Kidney tubule cell (primary cell): ENCODE measurements around the gene HIGD2B.
A peak's percentile ranks its signal among the peaks of the same experiment; 100 is the strongest.
"Not testable (repeated sequence)": the region's sequence is repeated elsewhere in the genome, so short reads cannot be mapped to it uniquely, and the experiment has no call there.

Experiments used
- DNase-seq: peaks from one replicate; pipeline ENCODE4 v3.0.0-alpha.2; 2018; ENCODE audit warnings: low spot score

HIGD2B gene

DNA sequence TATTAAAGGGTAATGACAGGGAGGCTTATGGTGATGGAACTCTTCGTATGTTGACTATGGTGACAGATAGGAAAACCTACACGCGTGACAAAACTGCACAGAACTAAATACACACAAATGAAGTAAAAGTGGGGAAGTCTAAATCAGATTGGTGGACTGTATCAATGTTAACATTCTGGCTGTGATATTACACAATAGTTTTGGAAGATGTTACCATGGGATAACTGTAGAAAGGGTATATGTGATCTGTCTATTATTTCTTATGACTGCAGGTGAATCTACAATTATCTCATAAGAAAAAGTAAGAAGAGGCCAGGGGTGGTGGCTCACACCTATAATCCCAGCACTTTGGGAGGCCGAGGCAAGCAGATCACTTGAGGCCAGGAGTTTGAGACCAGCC is 9.1 kb downstream of the HIGD2B start:
- no peak for DNase-seq

- no peak for DNase-seq
Observed at GRCh38 chr15:72671525-72671924, 14.5 kb downstream of the HIGD2B start.

GRCh38 chr15:72670656-72671352 is 15.2 kb downstream of the HIGD2B start:
- peak; percentile 84 for DNase-seq

DNA sequence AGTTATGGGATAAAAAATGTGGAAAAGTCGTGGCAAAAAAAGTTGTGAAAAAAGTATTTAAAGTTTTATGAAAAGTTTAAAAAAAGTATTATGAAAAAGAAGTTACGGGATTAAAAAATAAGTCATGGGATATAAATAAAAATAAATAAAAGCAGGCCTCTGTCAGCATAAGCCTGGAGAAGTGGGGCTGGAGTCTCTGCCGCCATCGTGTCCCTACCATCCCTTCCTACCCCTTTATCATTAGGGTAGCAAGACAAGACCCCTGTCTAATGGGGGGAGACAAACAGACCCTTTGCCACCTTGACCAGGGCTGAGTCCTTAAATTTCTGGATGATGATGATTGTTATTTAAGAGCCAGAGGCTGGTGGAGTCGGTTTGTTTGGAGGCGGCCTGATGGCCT is 16.2 kb downstream of the HIGD2B start:
- DNase-seq = not testable (repeated sequence)

GRCh38 chr15:72665706-72666105 is 20.3 kb downstream of the HIGD2B start:
- DNase-seq = not testable (repeated sequence)

GRCh38 chr15:72663931-72664330 is 22.1 kb downstream of the HIGD2B start:
- DNase-seq = not testable (repeated sequence)

DNA sequence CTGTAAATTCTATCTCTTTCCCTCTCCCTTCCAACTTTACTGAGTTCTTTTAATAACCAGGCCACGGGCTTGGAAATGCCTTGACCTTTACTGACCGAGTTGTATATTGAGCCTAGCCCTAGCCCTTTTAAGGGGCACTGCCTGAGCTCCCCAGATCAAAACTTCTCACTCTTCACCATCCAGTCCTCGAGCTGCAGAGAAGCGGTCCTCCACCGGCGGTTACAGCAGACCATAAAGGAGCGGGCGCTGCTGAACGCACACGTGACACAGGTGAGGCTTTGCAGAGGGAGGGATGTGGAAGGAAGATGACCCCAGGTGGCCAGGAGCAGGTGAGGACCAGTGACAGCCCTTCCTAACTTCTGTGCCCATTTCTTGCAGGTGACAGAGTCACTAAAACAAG is 24.9 kb downstream of the HIGD2B start:
- not testable (repeated sequence) for DNase-seq

DNA sequence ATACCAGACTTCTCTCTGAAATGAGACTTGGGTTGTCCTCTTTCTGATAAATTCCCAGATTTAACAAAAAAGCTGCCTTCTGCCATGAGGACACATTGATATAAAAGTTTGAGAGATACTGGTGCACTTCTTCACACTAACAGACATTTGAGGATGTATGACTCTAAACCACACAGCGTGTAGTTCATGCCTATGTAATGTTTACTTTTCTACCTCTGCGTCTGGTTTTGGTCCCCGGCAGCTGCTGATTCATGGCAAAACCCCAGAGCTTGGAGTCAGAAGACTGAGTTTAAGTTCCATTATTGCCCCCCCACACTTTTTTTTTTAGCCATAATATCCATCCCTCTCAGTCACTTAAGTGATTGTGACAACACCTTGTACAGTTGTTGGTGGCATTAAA is 30.0 kb downstream of the HIGD2B start:
- DNase-seq = not testable (repeated sequence)

DNA sequence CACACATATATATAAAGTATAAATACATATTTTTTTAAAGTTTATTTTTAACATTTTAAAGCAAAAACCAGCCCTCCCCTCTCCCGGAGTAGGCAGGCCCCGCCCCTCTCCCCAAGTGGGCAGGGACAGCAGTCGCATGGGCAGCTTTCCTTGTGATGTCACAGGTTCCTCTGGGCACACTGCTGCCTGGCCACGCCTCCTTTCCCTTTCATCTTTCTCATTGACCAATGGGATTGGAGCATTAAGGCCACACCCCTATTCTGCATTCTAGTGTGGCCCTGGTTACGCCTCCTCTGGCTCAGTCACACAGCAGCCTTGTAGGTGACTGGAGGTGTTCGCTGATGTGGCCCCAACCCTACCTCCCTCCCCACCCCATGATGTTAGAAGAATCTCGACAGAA is 31.6 kb downstream of the HIGD2B start, which contains the start of gene GOLGA6B:
GOLGA6B (plus strand) TSS at position 301 of the 400 bp plus-strand sequence; CDS start at position 342, 41 bp downstream.
- not testable (repeated sequence) for DNase-seq

DNA sequence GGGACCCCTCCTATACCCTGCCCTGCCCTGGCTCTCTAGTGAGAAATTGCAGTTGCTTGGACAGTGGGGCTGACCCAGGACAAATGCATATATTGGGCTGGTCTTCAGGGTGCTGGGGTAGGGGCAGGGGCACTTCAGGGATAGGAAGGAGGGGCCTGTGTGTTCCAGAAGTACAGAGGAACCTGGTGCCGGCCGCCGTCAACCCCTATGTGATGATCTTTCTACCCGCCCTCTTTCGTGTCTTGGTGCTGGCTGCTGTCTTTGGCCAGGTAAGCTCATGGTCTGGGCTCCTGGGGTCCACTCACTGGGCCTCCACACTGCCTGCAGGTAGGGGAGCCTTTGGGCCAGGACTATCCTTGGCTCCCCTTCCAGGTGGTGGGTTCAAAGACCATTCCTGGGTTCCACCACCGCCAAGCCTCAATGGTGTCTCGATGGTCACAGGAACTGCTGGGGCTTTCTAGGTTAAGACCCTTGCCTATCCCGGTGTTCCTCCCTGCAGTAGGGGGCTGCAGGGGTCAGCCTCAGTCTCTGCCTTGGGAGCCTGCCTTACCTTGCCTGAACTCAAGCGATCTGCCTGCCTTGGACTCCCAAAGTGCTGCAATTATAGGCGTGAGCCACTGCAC is 37.2 kb downstream of the HIGD2B start:
- not testable (repeated sequence) for DNase-seq

- DNase-seq = not testable (repeated sequence)
Observed at GRCh38 chr15:72642271-72642670, 43.7 kb downstream of the HIGD2B start.

DNA sequence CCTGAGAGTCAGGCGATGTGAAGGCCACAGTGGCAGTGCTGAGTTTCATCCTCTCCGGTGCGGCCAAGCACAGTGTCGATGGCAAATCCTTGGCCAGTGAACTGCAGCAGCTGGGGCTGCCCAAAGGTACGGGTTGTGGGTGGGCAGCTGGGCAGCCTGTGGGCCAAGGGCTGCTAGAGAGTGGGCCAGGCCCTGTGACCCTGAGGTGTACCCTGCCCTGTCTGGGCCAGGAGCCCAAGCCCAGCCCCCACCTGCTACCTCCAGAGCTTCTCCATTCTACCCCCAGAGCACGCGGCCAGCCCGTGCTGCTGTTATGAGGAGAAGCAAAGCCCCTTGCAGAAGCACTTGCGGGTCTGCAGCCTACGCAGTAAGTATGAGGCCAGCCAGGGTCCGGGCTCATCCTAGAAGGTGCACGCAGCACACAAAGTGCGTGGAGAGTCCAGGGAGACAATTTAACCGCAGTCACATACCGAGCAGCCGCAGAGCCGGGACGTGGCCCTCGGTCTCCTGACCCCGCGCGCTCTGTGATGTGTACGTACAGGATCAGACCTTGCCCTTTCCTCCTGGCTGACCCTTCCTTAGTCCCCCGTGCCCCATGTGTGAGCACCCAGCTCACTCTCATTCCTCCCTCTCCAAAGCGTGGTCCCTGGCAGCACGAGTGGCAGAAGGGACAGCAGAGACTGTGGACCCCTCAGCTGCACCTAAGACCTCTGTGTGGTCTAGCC is 46.1 kb downstream of the HIGD2B start:
- DNase-seq = not testable (repeated sequence)

DNA sequence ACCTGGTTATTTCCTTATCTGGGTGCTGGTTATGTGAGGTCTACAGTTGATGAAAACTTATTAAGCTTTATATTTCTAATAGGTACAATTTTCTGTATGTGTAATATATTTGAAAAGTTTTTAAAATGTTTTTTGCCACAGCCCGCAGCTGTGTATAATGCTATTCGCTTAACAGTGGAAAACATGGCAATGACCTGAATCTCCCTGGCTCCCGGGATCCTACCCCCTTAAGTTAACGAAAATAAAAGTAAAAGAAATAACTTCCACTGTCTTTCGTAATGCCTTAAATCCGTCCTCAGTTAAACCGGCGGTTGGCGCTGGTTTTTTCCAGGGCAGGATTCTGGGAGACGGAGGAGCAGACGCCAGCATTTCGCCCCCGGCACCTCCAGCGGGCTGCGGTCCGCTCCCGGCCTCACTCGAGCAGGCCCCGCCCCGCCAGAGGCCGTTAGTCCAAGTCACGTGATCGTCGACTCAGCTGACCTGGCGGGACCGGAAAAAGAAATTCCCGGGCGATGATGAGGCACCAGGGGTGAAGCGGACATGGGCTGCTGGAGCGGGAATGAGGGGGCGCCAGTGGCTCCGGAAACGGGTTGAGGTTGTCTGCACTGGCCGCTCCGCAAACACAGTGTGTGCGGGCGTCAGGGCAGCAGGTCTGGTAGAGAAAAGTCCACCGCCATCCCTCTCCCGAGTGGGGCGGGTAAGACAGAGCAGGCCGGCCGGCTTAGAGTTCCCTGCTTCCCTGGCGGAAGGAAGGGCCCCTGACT is 49.3 kb downstream of the HIGD2B start:
- peak; percentile 75 for DNase-seq

DNA sequence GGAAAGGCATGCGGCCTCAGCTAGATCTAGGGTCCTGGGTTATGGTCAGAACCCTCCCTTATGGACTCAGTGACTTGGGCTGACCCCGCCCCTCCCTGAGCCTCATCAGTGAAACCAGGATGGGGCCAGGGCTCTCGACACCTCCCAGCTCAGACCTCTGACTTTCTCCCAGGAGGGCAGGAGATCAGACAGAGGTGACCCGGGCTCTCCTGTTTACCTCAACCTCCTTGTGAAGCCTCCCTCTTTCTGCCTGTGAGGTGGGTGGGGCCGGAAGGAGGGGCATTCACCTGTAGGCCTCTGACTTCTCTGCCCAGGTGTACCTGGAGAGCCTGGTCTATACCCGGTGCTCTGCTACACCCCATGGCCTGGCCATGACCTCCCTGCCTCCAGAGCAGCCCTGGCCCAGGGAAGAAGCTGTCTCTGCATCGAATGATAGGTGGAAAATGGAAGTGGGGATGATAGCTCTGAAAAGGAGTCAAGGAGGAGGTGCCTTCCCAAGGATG is 56.9 kb downstream of the HIGD2B start:
- not testable (repeated sequence) for DNase-seq

DNA sequence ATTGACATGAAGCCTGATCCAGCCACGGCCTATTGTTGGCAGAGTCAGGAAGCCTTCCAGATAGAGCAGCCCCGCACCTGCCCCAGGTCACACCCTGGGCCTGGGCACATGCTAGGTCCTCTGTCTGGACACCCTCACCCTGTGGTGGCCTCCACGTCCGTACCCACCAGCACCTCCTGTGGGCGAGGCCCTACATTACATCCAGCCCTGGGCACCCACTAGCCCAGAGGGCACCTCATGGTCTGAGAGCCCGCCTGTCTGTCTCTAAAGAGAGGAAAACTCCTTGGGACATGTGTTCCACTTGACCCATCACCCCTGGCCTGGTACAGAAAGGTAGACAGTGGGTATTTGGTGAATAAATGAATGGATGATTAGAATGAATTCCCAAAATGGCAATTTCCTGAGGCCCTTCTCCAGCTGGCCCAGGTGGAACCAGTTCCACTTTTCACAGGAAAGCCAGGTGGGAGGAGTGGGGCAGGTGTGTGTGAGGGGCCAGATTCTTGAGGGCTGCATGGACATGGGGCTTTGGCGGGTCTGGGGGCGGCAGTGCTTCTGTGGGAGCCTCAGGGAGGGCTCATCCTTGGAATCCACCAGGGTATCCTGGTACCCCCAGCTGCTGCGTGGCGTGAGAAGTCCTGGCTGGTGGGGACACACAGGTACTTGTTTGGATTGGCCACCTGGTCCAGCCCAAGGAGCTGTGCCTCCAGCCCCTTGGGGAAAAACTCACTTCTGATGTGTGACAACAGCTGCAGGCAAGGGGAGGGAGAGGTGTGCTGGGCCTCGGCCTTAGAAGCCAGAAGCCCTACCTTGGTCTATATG is 57.5 kb downstream of the HIGD2B start:
- DNase-seq = not testable (repeated sequence)

DNA sequence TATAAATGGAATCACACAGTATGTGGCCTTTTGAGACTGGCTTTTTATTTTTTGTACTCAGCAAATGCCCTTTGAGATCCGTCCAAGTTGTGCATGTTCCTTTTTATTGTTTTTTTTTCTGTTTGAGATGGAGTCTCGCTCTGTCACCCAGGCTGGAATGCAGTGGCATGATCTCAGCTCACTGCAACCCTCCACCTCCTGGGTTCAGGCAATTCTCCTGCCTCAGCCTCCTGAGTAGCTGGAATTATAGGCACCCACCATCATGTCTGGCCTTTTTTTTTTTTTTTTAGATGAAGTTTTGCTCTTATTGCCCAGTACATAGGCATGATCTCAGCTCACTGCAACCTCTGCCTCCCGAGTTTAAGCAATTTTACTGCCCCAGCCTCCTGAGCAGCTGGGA is 59.8 kb downstream of the HIGD2B start:
- not testable (repeated sequence) for DNase-seq
